Measurements from ENCODE around the gene KNDC1. TPM values are rescaled to one million over a fixed set of nuclear protein-coding genes. Genes with fewer than 3 reads are reported as not detected.
A peak's percentile ranks its signal among the peaks of the same experiment; 100 is the strongest.
"Not testable (repeated sequence)": the region's sequence is repeated elsewhere in the genome, so short reads cannot be mapped to it uniquely, and the experiment has no call there.

The KNDC1 gene
- total RNA-seq, 1 donor from 2014 or later: 20.3 TPM

- Mint-ChIP-seq H3K4me3 (no peak overlapping the region), H3K36me3 (no peaks in the 10 kb centered on the region), H3K4me1 (peaks cover 13% of the 10 kb centered on the region), H3K27ac (no peak overlapping the region), H3K9me3 (peaks cover 19% of the 10 kb centered on the region), H3K27me3 (ENCODE audit: low read depth) (peaks cover 8% of the 10 kb centered on the region)
- no peak for DNase-seq (ENCODE audit: low spot score in 2 of 2, unreplicated experiment in 2 of 2)
- no peak for TF ChIP-seq CTCF (IDR thresholded peaks at IDR 0.05; ENCODE audit: unreplicated experiment)
These were observed 16.9 kb upstream of the KNDC1 start for GRCh38 chr10:133143200-133143533.

GRCh38 chr10:133143546-133143945 is 16.5 kb upstream of the KNDC1 start:
- Mint-ChIP-seq H3K9me3 (peaks cover 20% of the 10 kb centered on the region), H3K4me1 (peaks cover 13% of the 10 kb centered on the region), H3K36me3 (no peaks in the 10 kb centered on the region), H3K4me3 (peak overlapping the region; percentile 45), H3K27me3 (ENCODE audit: low read depth) (peaks cover 11% of the 10 kb centered on the region), H3K27ac (peak overlapping the region; percentile 53)
- no peak for DNase-seq (ENCODE audit: low spot score in 2 of 2, unreplicated experiment in 2 of 2)
- no peak for TF ChIP-seq CTCF (IDR thresholded peaks at IDR 0.05; ENCODE audit: unreplicated experiment)

- TF ChIP-seq CTCF (IDR thresholded peaks at IDR 0.05; ENCODE audit: unreplicated experiment): no peak
- DNase-seq (ENCODE audit: low spot score in 2 of 2, unreplicated experiment in 2 of 2): no peak
- Mint-ChIP-seq H3K36me3 (no peaks in the 10 kb centered on the region), H3K4me3 (no peak overlapping the region), H3K27ac (no peak overlapping the region), H3K27me3 (ENCODE audit: low read depth) (peaks cover 22% of the 10 kb centered on the region), H3K4me1 (peaks cover 13% of the 10 kb centered on the region), H3K9me3 (peaks cover 32% of the 10 kb centered on the region)
These were observed 15.2 kb upstream of the KNDC1 start for GRCh38 chr10:133144771-133145170.

- no peak overlapping the region for H3K27ac Mint-ChIP-seq
- H3K9me3 Mint-ChIP-seq: peaks cover 36% of the 10 kb centered on the region
- H3K27me3 Mint-ChIP-seq (ENCODE audit: low read depth): peaks cover 64% of the 10 kb centered on the region
- peaks cover 8% of the 10 kb centered on the region for H3K4me1 Mint-ChIP-seq
- no peak overlapping the region for H3K4me3 Mint-ChIP-seq
- no peak for TF ChIP-seq CTCF (IDR thresholded peaks at IDR 0.05; ENCODE audit: unreplicated experiment)
- H3K36me3 Mint-ChIP-seq: no peaks in the 10 kb centered on the region
- no peak for DNase-seq (ENCODE audit: low spot score in 2 of 2, unreplicated experiment in 2 of 2)
These were observed 9.8 kb upstream of the KNDC1 start for GRCh38 chr10:133150226-133150625.

- DNase-seq (ENCODE audit: low spot score in 2 of 2, unreplicated experiment in 2 of 2): no peak
- no peak overlapping the region for H3K27ac Mint-ChIP-seq
- no peaks in the 10 kb centered on the region for H3K36me3 Mint-ChIP-seq
- no peak overlapping the region for H3K4me3 Mint-ChIP-seq
- peaks cover 66% of the 10 kb centered on the region for H3K27me3 Mint-ChIP-seq (ENCODE audit: low read depth)
- peaks cover 8% of the 10 kb centered on the region for H3K4me1 Mint-ChIP-seq
- H3K9me3 Mint-ChIP-seq: peaks cover 36% of the 10 kb centered on the region
- TF ChIP-seq CTCF (IDR thresholded peaks at IDR 0.05; ENCODE audit: unreplicated experiment): no peak
These were observed 9.4 kb upstream of the KNDC1 start for GRCh38 chr10:133150656-133151055.

GRCh38 chr10:133151071-133151470 is 8.9 kb upstream of the KNDC1 start:
- Mint-ChIP-seq H3K27me3 (ENCODE audit: low read depth) (peaks cover 66% of the 10 kb centered on the region), H3K9me3 (peaks cover 36% of the 10 kb centered on the region)
- H3K27ac Mint-ChIP-seq; H3K36me3 Mint-ChIP-seq; H3K4me1 Mint-ChIP-seq; DNase-seq (ENCODE audit: low spot score in 2 of 2, unreplicated experiment in 2 of 2); H3K4me3 Mint-ChIP-seq: not testable (repeated sequence)
